Stimulated activated naive CD8-positive, alpha-beta T cell treated with anti-CD3 and anti-CD28 coated beads, Interleukin-15, Interleukin-2, amounts not matched to agents 100 ng/mL and 50 ng/mL, for 24 hours (primary cell): Measurements from ENCODE around the gene GPSM1.
A peak's percentile ranks its signal among the peaks of the same experiment; 100 is the strongest.

ENCODE experiments used
- H3K27ac Mint-ChIP-seq: one replicate; pipeline ENCODE4 v1.8.0; 2021; ENCODE audit warnings: mild to moderate bottlenecking, mixed read lengths
- H3K27me3 Mint-ChIP-seq: one replicate; pipeline ENCODE4 v1.8.0; 2021; ENCODE audit warnings: mixed read lengths
- H3K36me3 Mint-ChIP-seq: one replicate; pipeline ENCODE4 v1.8.0; 2021; ENCODE audit warnings: low read depth, mixed read lengths
- H3K4me1 Mint-ChIP-seq: one replicate; pipeline ENCODE4 v1.8.0; 2021; ENCODE audit warnings: low read depth, mixed read lengths
- H3K4me3 Mint-ChIP-seq: one replicate; pipeline ENCODE4 v1.8.0; 2021; ENCODE audit warnings: mild to moderate bottlenecking, mixed read lengths
- H3K9me3 Mint-ChIP-seq: one replicate; pipeline ENCODE4 v1.8.0; 2021; ENCODE audit warnings: mixed read lengths

The GPSM1 gene

DNA sequence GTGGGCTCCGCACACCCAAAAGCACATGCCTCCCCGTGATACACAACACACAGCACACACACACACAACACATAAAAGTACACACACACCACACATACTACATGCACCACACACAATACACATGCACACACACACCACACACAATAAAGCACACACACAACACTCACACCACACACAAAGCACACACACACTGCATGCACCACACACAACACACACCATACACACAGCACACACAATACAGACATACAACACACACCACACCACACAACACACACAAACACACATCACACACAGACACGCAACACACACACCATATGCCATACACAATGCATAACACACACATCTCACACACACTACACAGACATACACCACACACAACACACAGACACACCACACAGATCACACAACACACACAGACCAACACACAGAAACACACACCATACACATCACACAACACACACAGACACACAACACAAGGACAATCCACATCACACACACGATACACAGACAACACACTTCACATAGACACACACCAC is 20.1 kb upstream of the GPSM1 start:
- peaks cover 6% of the 10 kb centered on the region for H3K4me1 Mint-ChIP-seq
- H3K27me3 Mint-ChIP-seq, result no peaks in the 10 kb centered on the region
- no peak overlapping the region for H3K27ac Mint-ChIP-seq
- H3K4me3 Mint-ChIP-seq, result no peak overlapping the region
- no peaks in the 10 kb centered on the region for H3K36me3 Mint-ChIP-seq
- H3K9me3 Mint-ChIP-seq, result no peaks in the 10 kb centered on the region

DNA sequence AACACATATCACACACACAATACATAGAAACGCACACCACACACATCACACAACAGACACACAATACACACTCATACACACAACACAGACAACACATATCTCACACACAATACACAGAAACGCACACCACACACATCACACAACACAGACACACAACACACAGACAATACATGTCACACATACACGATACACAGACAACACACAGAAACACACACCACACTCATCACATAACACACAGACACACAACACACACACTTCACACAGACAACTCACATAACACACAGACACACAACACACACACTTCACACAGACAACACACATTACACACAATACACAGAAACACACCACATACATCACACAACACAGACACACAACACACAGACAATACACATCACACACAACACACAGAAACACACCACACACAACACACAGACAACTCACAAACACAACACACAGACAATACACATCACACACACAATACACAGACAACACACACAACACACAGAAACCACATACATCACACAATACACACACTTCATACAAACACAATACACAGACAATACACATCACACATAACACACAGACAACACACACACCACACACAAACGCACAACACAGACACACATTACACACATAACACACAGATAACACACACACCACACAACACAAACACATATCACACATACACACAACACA is 19.2 kb upstream of the GPSM1 start:
- Mint-ChIP-seq H3K27ac (no peak overlapping the region), H3K27me3 (no peaks in the 10 kb centered on the region), H3K4me1 (peaks cover 6% of the 10 kb centered on the region), H3K9me3 (no peaks in the 10 kb centered on the region), H3K4me3 (no peak overlapping the region), H3K36me3 (no peaks in the 10 kb centered on the region)

DNA sequence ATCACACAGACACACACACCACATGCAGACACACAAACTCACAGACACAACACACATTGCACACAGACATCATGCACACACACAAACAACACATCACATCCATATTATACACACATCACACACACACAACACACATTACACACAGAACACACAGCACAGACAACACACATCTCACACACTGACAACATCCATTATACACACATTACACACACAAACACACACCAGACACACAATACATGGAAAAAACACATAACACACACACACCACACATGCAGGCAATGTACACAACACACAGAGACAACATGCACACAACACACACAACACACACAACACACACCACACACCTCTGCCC is 18.7 kb upstream of the GPSM1 start:
- no peaks in the 10 kb centered on the region for H3K9me3 Mint-ChIP-seq
- no peaks in the 10 kb centered on the region for H3K27me3 Mint-ChIP-seq
- H3K4me1 Mint-ChIP-seq, result peaks cover 6% of the 10 kb centered on the region
- no peak overlapping the region for H3K27ac Mint-ChIP-seq
- no peaks in the 10 kb centered on the region for H3K36me3 Mint-ChIP-seq
- no peak overlapping the region for H3K4me3 Mint-ChIP-seq

DNA sequence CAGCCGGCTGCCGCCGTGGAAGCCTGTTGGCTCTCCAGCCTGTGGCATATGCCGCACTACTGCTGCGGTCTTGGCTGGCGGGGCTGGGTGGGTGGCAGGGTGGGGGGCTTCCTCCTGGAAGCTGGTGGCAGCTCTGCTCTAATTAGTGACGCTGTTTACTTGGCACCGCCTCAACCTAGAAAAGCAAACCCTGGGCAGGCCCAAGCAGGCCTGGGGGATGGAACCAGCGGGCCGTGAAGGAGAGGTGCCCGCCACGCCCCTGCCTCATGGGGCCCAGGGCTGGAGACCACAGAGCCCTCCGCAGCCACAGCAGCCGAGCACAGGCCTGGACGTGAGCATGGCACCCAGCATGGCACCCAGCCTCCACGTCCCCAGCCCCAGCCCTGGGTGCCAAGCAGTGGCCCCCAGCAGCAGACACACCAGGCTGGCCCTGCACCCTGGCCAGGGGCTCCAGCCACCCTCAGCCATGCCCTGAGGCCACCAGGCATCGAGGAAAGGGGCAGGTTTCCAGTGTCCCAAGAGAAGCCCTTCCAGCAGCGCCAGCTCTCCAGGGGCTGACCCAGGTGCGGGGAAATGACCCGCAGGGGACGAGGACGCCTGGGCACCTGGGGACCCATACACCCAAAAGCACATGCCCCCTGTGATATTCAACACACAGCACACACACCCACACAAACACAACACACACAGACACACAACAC is 18.1 kb upstream of the GPSM1 start:
- peaks cover 6% of the 10 kb centered on the region for H3K4me1 Mint-ChIP-seq
- no peak overlapping the region for H3K4me3 Mint-ChIP-seq
- no peaks in the 10 kb centered on the region for H3K9me3 Mint-ChIP-seq
- no peaks in the 10 kb centered on the region for H3K27me3 Mint-ChIP-seq
- no peak overlapping the region for H3K27ac Mint-ChIP-seq
- H3K36me3 Mint-ChIP-seq, result no peaks in the 10 kb centered on the region

DNA sequence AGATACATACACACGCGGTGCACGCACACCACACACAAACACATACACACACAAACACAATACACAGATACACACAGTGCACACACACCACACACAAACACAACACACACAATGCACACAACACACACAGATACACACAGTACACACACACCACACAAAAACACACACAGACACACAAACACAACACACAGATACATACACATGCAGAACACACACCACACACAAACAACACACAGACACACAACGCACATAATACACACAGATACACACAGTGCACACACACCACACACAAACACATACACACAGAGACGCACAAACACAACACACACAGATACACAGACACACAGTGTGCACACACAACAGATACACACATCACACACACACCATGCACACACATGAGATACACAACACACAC is 17.5 kb upstream of the GPSM1 start:
- H3K27me3 Mint-ChIP-seq, result no peaks in the 10 kb centered on the region
- H3K4me3 Mint-ChIP-seq, result no peak overlapping the region

DNA sequence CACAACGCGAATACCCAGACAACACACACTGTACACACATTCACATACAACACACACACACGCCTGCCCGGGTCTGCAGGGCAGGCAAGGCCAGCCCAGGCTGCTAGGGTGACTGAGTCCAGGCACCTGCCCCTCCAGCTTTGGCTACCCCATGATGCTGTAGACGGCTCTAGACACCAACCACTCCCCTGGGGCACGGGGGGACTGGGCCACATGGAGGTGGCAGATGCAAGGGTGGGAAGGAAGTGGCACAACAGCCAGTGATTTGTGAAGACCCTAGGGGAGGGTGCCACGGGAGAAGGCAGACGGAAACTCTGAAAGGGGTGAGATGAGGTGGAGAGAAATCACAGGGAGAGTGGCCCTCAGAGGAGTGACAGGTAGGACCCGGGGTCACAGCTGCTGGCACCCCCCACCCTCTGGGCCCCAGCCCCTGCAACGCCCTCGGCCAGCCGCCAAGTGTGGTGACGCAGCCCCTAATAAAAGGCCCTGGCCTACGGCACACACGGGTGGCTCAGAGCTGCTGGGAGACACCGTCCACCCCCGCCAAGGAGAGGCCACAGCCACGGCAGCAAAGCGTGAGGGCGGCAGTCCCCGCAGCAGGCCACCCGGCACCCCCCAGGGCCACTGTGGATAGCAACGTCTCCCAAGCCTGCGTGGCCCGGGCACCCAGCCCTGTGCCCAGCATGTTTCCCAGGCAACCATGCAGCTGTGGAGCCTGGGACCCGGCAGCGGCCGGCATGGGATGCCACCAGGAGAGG is 16.9 kb upstream of the GPSM1 start:
- H3K27me3 Mint-ChIP-seq, result peaks cover 4% of the 10 kb centered on the region
- H3K4me3 Mint-ChIP-seq, result no peak overlapping the region
- H3K36me3 Mint-ChIP-seq, result peaks cover 4% of the 10 kb centered on the region
- peaks cover 10% of the 10 kb centered on the region for H3K9me3 Mint-ChIP-seq
- H3K27ac Mint-ChIP-seq, result no peak overlapping the region
- H3K4me1 Mint-ChIP-seq, result peaks cover 6% of the 10 kb centered on the region

More for the DNA sequence above, 17.5 kb upstream of the GPSM1 start:
- Mint-ChIP-seq H3K36me3 (no peaks in the 10 kb centered on the region), H3K4me1 (peaks cover 6% of the 10 kb centered on the region), H3K9me3 (peaks cover 5% of the 10 kb centered on the region), H3K27ac (no peak overlapping the region)

DNA sequence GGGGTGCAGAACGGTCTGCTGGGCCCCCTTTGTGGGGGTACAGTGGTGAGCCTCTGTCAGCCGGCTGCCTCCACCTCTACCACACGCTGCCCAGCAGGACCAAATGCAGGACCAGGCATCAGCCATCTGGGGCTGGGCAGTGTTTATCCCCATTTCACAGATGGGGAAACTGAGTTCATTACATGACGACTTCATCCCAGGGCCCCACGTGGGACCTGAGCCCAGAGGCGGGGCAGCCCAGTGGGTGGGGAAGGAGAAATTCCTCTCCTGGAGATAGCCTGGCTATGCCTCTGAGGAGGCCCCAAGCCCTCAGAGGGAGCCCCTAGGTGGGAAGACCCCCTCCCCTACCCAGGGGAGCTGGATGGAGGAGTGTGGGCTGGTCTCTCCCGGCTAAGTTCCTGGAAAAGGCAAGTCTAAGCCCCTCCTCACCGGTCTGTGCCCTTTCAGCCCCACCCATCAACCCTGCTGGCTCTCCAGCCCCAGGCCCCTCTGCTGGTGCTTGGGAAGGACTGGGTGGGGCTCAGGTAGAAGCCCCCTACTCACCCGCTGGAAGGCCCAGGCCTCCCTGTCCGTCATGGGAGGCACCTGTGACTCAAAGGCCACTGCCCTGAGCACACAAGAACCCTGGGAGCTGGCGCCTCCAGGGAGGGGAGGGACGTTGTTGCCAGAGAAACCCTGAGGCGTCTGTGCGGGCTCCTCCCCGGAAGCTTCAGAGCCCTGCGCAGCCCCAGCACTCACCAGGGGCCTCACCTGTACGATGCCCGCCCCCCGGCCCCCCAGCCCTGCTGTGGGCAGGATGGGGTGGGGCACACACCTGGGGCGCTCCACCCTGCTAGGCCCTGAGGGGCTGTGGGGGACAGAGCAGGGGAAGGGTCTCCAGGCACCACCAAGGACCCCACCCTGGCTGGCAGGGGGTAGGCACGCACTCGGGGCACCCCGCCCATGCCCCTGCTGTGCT is 16.0 kb upstream of the GPSM1 start:
- Mint-ChIP-seq H3K36me3 (peaks cover 5% of the 10 kb centered on the region), H3K4me3 (no peak overlapping the region), H3K27ac (no peak overlapping the region), H3K4me1 (peaks cover 8% of the 10 kb centered on the region), H3K9me3 (peaks cover 11% of the 10 kb centered on the region), H3K27me3 (peaks cover 4% of the 10 kb centered on the region)

DNA sequence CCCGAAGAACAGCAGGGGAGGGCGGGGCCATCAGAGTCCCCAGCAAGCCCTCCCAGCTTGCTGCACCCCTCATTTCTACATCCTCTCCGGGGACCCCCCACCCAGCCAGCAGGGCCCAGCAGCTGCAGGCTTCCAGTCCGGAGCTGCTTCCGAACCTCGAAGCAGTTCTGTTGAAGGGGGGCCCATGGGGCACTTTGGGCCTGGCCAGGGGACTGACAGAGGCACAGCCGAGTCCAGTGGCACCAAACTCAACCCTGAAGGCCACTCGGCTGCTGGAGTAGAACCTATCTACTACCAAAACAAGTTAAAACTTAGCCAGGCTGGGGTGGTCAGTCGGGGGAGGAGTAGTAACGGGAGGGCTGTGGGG is 15.3 kb upstream of the GPSM1 start:
- Mint-ChIP-seq H3K27ac (no peak overlapping the region), H3K4me3 (no peak overlapping the region), H3K4me1 (peaks cover 8% of the 10 kb centered on the region), H3K27me3 (peaks cover 4% of the 10 kb centered on the region), H3K9me3 (peaks cover 11% of the 10 kb centered on the region), H3K36me3 (peaks cover 5% of the 10 kb centered on the region)

DNA sequence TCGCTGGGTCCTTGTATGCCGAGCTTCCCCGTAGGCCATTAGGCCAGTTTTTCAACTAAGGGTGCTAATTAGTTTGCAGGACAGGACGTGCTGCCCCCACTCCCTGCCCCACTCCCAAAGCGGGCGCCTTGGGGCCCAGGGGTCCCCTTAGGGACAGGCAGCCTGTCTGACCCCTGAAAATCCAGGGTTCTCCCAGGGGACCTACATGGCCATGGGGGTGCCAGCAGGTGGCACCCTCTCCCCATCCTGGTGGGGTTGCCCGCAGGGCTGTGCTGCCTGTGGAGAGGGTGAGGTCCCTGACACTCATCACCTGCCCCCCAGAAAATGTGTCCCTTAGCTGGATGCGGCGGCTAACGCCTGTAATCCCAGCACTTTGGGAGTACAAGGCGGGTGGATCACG is 14.9 kb upstream of the GPSM1 start:
- Mint-ChIP-seq H3K9me3 (peaks cover 11% of the 10 kb centered on the region), H3K27me3 (peaks cover 4% of the 10 kb centered on the region), H3K27ac (no peak overlapping the region), H3K4me3 (no peak overlapping the region), H3K4me1 (peaks cover 8% of the 10 kb centered on the region), H3K36me3 (peaks cover 5% of the 10 kb centered on the region)

DNA sequence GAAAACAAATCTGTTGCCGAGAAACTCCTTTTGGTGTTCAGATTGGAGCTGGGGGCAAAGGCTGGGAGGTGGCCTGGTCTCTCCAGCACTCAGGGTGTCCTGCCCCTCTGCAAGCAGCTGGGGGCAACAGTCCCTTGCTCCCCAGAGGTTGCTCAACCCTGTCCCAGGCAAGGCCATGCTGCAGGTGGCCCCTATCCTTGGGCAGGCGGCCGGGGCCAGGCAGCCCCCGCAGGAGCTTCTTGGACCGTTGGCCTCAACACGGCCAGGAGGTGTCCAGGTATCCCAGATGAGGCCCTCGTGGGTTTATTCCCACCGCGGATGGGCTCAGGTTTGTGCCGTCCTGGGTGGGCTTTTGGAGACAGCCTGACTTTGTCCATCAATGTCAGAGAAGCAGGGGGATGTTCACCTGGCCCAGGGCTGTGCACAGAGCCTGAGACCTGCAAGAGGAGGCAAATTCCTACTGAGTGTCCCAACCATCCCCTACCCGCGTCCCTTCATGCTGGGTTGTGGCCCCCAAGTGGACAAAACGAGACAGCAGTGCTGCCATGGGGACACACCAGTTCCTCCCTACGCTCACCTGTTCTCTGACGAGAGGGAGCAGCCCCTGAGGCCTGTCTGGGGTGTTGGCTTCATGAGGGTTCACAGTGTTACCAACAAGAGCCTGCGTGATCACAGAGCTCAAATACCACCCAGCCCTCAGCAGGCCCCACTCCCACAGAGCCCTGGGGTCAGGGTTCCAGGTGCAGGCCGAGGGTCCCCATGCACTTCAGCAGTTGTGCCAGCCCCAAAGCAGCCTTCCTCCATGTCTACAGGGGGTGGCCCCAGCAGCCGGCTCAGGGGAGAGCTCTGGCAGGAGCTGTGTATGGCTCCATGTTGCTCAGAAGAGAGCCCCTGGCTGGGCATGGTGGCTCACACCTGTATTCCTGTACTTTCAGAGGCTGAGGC is 14.0 kb upstream of the GPSM1 start:
- H3K9me3 Mint-ChIP-seq, result peaks cover 11% of the 10 kb centered on the region
- H3K36me3 Mint-ChIP-seq, result peaks cover 5% of the 10 kb centered on the region
- H3K27ac Mint-ChIP-seq, result no peak overlapping the region
- no peak overlapping the region for H3K4me3 Mint-ChIP-seq
- peaks cover 4% of the 10 kb centered on the region for H3K27me3 Mint-ChIP-seq
- peaks cover 8% of the 10 kb centered on the region for H3K4me1 Mint-ChIP-seq

DNA sequence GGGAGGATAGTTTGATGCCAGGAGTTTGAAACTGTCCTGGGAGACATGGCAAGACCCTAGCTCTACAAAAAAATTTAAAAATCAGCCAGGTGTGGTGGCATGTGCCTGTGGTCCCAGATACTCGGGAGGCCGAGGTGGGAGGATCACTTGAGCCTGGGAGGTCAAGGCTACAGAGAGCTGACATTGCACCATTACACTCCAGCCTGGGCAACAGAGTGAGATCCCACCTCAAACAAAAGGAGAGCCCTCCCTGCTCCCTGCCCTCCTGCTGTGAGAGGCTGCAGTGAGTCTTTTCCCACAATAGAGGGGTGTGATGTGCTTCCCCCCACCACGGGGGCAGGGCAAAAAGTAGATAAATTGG is 13.3 kb upstream of the GPSM1 start:
- H3K9me3 Mint-ChIP-seq, result peaks cover 11% of the 10 kb centered on the region
- no peak overlapping the region for H3K4me3 Mint-ChIP-seq
- peaks cover 5% of the 10 kb centered on the region for H3K36me3 Mint-ChIP-seq
- no peak overlapping the region for H3K27ac Mint-ChIP-seq
- peaks cover 8% of the 10 kb centered on the region for H3K4me1 Mint-ChIP-seq
- H3K27me3 Mint-ChIP-seq, result peaks cover 4% of the 10 kb centered on the region

DNA sequence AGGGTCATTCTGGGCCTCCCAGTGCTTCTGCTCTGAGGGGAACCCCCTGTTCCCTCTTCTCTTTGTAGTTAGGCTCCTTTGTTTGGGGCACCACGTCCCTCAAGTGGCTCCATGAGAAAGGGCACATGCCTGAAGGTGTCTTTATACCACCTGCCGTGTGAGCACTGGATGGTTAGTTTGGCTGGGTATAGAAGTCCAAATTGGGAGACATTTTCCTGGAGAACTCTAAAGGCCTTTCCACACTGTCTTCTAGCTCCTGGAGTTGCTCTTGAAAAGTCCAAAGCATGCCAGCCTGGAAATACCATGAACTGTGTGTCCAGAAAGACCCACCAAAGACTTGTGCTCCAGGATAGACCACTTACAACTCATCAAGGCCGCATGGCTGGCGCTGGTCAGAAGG is 12.4 kb upstream of the GPSM1 start:
- Mint-ChIP-seq H3K27me3 (peaks cover 4% of the 10 kb centered on the region), H3K4me3 (no peak overlapping the region), H3K27ac (peak overlapping the region; percentile 49)

DNA sequence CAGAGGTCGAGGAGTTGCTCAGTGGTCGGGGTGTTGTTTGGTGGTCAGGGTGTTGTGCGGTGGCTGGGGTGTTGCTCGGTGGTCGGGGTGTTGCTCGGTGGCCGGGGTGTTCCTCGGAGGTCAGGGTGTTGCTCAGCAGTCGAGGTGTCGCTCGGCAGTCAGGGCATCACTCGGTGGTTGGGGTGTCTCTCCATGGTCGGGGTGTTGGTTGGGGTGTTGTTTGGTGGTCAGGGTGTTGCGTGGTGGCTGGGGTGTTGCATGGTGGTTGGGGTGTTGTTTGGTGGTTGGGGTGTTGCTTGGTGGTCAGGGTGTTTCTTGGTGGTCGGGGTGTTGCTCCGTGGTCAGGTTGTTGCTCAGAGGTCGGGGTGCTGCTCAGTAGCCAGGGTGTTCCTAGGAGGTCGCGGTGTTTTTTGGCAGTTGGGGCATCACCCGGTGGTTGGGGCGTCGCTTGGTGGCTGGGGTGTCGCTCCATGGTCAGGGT is 11.0 kb upstream of the GPSM1 start:
- peaks cover 4% of the 10 kb centered on the region for H3K27me3 Mint-ChIP-seq
- H3K27ac Mint-ChIP-seq, result peak overlapping the region; percentile 75
- peaks cover 8% of the 10 kb centered on the region for H3K4me1 Mint-ChIP-seq
- peaks cover 5% of the 10 kb centered on the region for H3K36me3 Mint-ChIP-seq
- H3K9me3 Mint-ChIP-seq, result peaks cover 11% of the 10 kb centered on the region
- no peak overlapping the region for H3K4me3 Mint-ChIP-seq

More for the DNA sequence above, 12.4 kb upstream of the GPSM1 start:
- Mint-ChIP-seq H3K36me3 (peaks cover 5% of the 10 kb centered on the region), H3K9me3 (peaks cover 11% of the 10 kb centered on the region), H3K4me1 (peaks cover 8% of the 10 kb centered on the region)
